DMS 273 treated with DMSO at 0.1 percent for 48 hours (cell line): ENCODE data around the gene CHD1.
"Not testable (repeated sequence)": the region's sequence is repeated elsewhere in the genome, so short reads cannot be mapped to it uniquely, and the experiment has no call there.

Experiments
- DNase-seq: peaks from one replicate; lab custom pipeline; 2025; lab: John Stamatoyannopoulos, UW

Gene CHD1

GRCh38 chr5:98928873-98929709 lies at the start of gene CHD1:
TSS of gene CHD1 (minus strand) at chr5:98929007. CDS start at chr5:98926386, 2,621 bp downstream.
- DNase-seq = peak; percentile 84

- no peak for DNase-seq
Observed at GRCh38 chr5:98978528-98978927, 49.7 kb upstream of the CHD1 start.

- no peak for DNase-seq
Observed at GRCh38 chr5:98977723-98978122, 48.9 kb upstream of the CHD1 start.

GRCh38 chr5:98975682-98976407 lies 47.0 kb upstream of the CHD1 start:
- no peak for DNase-seq

GRCh38 chr5:98975223-98975622 lies 46.4 kb upstream of the CHD1 start:
- no peak for DNase-seq

- no peak for DNase-seq
Observed at GRCh38 chr5:98969400-98969799, 40.6 kb upstream of the CHD1 start.

- DNase-seq = no peak
Observed at GRCh38 chr5:98968056-98968564, 39.3 kb upstream of the CHD1 start.

GRCh38 chr5:98965226-98965625 lies 36.4 kb upstream of the CHD1 start:
- no peak for DNase-seq

- DNase-seq = no peak
Observed at GRCh38 chr5:98964621-98965020, 35.8 kb upstream of the CHD1 start.

- no peak for DNase-seq
Observed at GRCh38 chr5:98963019-98963418, 34.2 kb upstream of the CHD1 start.

GRCh38 chr5:98962587-98962986 lies 33.8 kb upstream of the CHD1 start:
- no peak for DNase-seq

- no peak for DNase-seq
Observed at GRCh38 chr5:98961665-98962344, 33.0 kb upstream of the CHD1 start.

GRCh38 chr5:98957307-98957706 lies 28.5 kb upstream of the CHD1 start:
- no peak for DNase-seq

GRCh38 chr5:98955888-98956287 lies 27.1 kb upstream of the CHD1 start:
- DNase-seq = not testable (repeated sequence)

- not testable (repeated sequence) for DNase-seq
Observed at GRCh38 chr5:98955471-98955870, 26.7 kb upstream of the CHD1 start.

- no peak for DNase-seq
Observed at GRCh38 chr5:98954392-98955028, 25.7 kb upstream of the CHD1 start.

- no peak for DNase-seq
Observed at GRCh38 chr5:98942847-98943246, 14.0 kb upstream of the CHD1 start.

- DNase-seq = no peak
Observed at GRCh38 chr5:98941131-98941883, 12.5 kb upstream of the CHD1 start.

- DNase-seq = no peak
Observed at GRCh38 chr5:98940581-98940980, 11.8 kb upstream of the CHD1 start.

GRCh38 chr5:98938464-98938863 lies 9.7 kb upstream of the CHD1 start:
- no peak for DNase-seq
